Type B pancreatic cell (in vitro differentiated cells): Measurements from ENCODE around the gene ZIC1. TPM values are rescaled to one million over a fixed set of nuclear protein-coding genes. Genes with fewer than 3 reads are reported as not detected.

Source experiments
- DNase-seq: peaks from one replicate; pipeline ENCODE4 v3.0.0; 2021; ENCODE audit warnings: mixed read lengths; ENCODE audit not compliant: unreplicated experiment; ENCODE audit errors: extremely low spot score
- H3K27ac Mint-ChIP-seq: 2 replicates; pipeline ENCODE4 v1.8.0; 2021; ENCODE audit warnings: mild to moderate bottlenecking, mixed read lengths
- H3K27me3 Mint-ChIP-seq: 2 replicates; pipeline ENCODE4 v1.8.0; 2021; ENCODE audit warnings: mixed read lengths
- H3K36me3 Mint-ChIP-seq: 2 replicates; pipeline ENCODE4 v1.8.0; 2021; ENCODE audit warnings: mixed read lengths
- H3K4me1 Mint-ChIP-seq: one replicate; pipeline ENCODE4 v1.8.0; 2021; ENCODE audit warnings: mixed read lengths; ENCODE audit not compliant: unreplicated experiment
- H3K4me3 Mint-ChIP-seq: 2 replicates; pipeline ENCODE4 v1.8.0; 2021; ENCODE audit warnings: mild to moderate bottlenecking, mixed read lengths
- H3K9me3 Mint-ChIP-seq: 2 replicates; pipeline ENCODE4 v1.8.0; 2021; ENCODE audit warnings: mixed read lengths
- CTCF ChIP-seq: fragments of 200-600 bp; sonication (generic); conservative IDR thresholded peaks from 2 replicates; pipeline ENCODE4 v1.5.0; 2021; ENCODE audit warnings: antibody characterized with exemption, mild to moderate bottlenecking
- total RNA-seq: library from RNA; stranded (reverse); gene quantifications from 2 replicates; pipeline ENCODE4 v1.2.1, GENCODE V29; 2021; ENCODE audit warnings: low replicate concordance

ZIC1 gene
- total RNA-seq, 1 donor from 2014 or later, result 184 TPM

DNA sequence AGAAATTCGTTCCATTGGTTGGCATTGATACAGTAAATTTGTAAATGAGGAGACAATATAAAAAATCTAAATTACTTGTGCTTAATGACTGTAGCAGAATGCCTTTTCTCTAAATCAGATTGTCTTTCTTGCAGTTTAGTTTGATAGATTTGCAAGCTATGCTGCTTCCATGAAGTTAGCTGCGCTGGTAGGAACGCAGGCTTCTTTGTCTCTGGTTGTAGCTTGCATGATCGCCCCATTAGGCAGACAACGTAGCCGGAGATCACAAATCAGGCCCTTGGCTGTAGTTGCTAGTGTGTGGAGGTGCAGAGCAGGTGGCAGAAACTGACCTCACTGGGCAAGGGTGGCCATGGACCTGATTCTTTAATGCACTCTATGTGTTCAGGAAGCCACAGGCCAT is 6.1 kb downstream of the ZIC1 start:
- Mint-ChIP-seq H3K4me1 (peaks cover 11% of the 10 kb centered on the region), H3K4me3 (peak overlapping the region; percentile 83), H3K27ac (peak overlapping the region; percentile 64), H3K9me3 (no peaks in the 10 kb centered on the region), H3K36me3 (peaks cover 32% of the 10 kb centered on the region), H3K27me3 (peaks cover 98% of the 10 kb centered on the region)
- no peak for TF ChIP-seq CTCF
- no peak for DNase-seq

DNA sequence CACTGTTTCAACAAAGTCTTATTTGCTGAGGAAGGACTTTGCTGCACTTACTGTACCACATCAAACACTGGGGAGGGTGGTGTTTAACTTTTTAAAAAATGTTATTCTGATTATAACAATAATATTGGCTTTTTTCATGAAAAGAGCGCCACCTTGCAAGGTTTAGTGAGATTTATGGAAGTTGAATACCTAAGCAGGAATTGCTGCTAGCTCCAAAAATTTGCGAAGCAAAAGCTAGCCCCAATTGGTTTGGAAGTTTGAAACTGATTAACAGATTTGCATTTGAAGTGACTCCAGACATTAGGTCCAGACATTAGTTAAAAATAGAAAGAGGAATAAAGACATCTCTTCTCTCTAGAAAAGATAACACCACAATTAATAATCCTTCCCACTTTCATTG is 6.7 kb downstream of the ZIC1 start:
- Mint-ChIP-seq H3K27me3 (peaks cover 99% of the 10 kb centered on the region), H3K27ac (peak overlapping the region; percentile 64), H3K4me1 (peaks cover 11% of the 10 kb centered on the region), H3K4me3 (peak overlapping the region; percentile 83), H3K9me3 (no peaks in the 10 kb centered on the region), H3K36me3 (peaks cover 32% of the 10 kb centered on the region)
- DNase-seq, result no peak
- no peak for TF ChIP-seq CTCF

DNA sequence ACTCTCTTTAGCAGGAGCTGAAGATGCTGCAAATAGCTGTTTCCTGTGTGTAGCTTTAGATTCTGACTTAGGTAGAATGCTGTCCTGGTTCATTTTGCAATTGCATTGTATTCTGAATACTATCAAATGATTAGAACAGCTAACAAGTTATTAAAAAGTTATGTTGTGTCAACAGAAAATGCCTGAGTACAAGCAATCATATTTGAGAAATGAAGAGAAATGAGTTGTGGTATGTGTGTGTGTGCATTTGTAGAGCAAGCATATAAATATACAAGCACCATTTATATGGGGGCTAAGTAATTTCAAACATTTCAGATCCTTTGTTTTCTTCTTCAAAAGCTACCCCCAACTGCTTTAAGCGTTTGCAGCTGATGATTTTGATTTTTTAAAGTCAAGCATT is 7.8 kb downstream of the ZIC1 start:
- Mint-ChIP-seq H3K4me1 (peaks cover 11% of the 10 kb centered on the region), H3K27ac (no peak overlapping the region), H3K9me3 (no peaks in the 10 kb centered on the region), H3K36me3 (peaks cover 25% of the 10 kb centered on the region), H3K27me3 (peaks cover 96% of the 10 kb centered on the region), H3K4me3 (peak overlapping the region; percentile 83)
- no peak for DNase-seq
- TF ChIP-seq CTCF, result no peak

DNA sequence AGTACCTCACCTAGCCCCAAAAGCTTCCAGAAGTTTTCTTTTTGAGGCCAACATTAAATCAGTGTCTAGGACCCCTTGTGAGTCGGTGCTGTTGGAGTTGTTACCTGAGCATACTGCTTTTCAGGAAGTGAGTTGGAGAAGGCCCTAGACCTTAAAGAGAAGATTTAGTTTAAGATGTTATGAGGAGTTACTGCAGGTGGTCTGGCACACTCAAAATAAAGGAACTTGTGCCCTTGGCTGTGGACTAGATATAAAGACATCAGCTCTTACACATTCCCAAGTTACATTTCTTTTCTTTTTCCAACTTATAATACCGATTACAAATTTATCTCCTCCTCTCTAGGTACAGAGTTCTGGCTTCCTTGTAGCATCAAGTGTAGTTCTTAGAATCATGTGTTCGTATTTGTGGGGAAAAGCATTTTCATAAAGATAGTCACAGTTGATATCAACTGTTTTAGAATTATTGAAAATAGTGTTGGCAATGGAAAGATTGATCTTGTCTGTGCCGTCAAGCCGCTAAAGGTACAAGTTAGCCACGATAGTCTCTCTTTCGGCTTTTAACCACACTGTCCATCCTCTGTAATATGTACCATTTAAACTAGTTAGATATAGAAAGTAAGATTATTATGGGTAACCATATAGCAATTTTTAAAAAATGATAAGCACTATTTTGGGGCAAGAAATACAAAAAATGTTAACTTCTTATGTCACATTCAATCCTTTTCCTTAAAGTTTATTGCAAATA is 8.6 kb downstream of the ZIC1 start:
- peaks cover 96% of the 10 kb centered on the region for H3K27me3 Mint-ChIP-seq
- TF ChIP-seq CTCF, result no peak
- peaks cover 11% of the 10 kb centered on the region for H3K4me1 Mint-ChIP-seq
- H3K4me3 Mint-ChIP-seq, result peak overlapping the region; percentile 5
- H3K27ac Mint-ChIP-seq, result no peak overlapping the region
- peaks cover 20% of the 10 kb centered on the region for H3K36me3 Mint-ChIP-seq
- no peak for DNase-seq
- no peaks in the 10 kb centered on the region for H3K9me3 Mint-ChIP-seq

GRCh38 chr3:147418371-147418781 is 9.2 kb downstream of the ZIC1 start:
- Mint-ChIP-seq H3K36me3 (peaks cover 18% of the 10 kb centered on the region), H3K4me3 (peak overlapping the region; percentile 79), H3K27ac (peak overlapping the region; percentile 62), H3K27me3 (peaks cover 96% of the 10 kb centered on the region), H3K4me1 (peaks cover 11% of the 10 kb centered on the region), H3K9me3 (no peaks in the 10 kb centered on the region)
- DNase-seq, result no peak
- TF ChIP-seq CTCF, result no peak
